ENCODE measurements around the gene CD244.
"Not testable (repeated sequence)": the region's sequence is repeated elsewhere in the genome, so short reads cannot be mapped to it uniquely, and the experiment has no call there.

The CD244 gene

GRCh38 chr1:160808289-160808688 is 54.4 kb downstream of the CD244 start:
- no peak for DNase-seq

GRCh38 chr1:160807738-160808137 is 54.9 kb downstream of the CD244 start:
- DNase-seq = no peak

GRCh38 chr1:160807247-160807646 is 55.4 kb downstream of the CD244 start:
- DNase-seq = no peak

- DNase-seq = no peak
Observed at GRCh38 chr1:160806784-160807183, 55.9 kb downstream of the CD244 start.

- DNase-seq = no peak
Observed at GRCh38 chr1:160806109-160806665, 56.5 kb downstream of the CD244 start.

- no peak for DNase-seq
Observed at GRCh38 chr1:160801836-160802580, 60.7 kb downstream of the CD244 start.

- DNase-seq = no peak
Observed at GRCh38 chr1:160800645-160801408, 61.9 kb downstream of the CD244 start.

- DNase-seq = no peak
Observed at GRCh38 chr1:160800142-160800541, 62.5 kb downstream of the CD244 start.

GRCh38 chr1:160799641-160800040 is 63.0 kb downstream of the CD244 start:
- DNase-seq = no peak

GRCh38 chr1:160798439-160798838 is 64.2 kb downstream of the CD244 start:
- DNase-seq = no peak

GRCh38 chr1:160797861-160798273 is 64.8 kb downstream of the CD244 start:
- DNase-seq = no peak

- DNase-seq = no peak
Observed at GRCh38 chr1:160797271-160797709, 65.4 kb downstream of the CD244 start.

- DNase-seq = peak; percentile 53
Observed at GRCh38 chr1:160795951-160796383, 66.7 kb downstream of the CD244 start, which contains the start of gene LY9. TSS of gene LY9 (plus strand) at chr1:160796174. CDS start at chr1:160796188, 14 bp downstream.

GRCh38 chr1:160794376-160794775 is 68.3 kb downstream of the CD244 start:
- DNase-seq = no peak

- DNase-seq = no peak
Observed at GRCh38 chr1:160789702-160790611, 72.7 kb downstream of the CD244 start.

- DNase-seq = no peak
Observed at GRCh38 chr1:160789051-160789701, 73.5 kb downstream of the CD244 start.

- not testable (repeated sequence) for DNase-seq
Observed at GRCh38 chr1:160782988-160783765, 79.5 kb downstream of the CD244 start.

- DNase-seq = no peak
Observed at GRCh38 chr1:160781914-160782689, 80.6 kb downstream of the CD244 start.

GRCh38 chr1:160781186-160781766 is 81.4 kb downstream of the CD244 start:
- no peak for DNase-seq

GRCh38 chr1:160780398-160780755 is 82.3 kb downstream of the CD244 start:
- no peak for DNase-seq
